HepG2 (cell line): ENCODE data around the gene RPEL1. TPM values are rescaled to one million over a fixed set of nuclear protein-coding genes. Genes with fewer than 3 reads are reported as not detected.

Source experiments
- ESRRA ChIP-seq: sonication (generic); formaldehyde crosslinking; IDR thresholded peaks from 2 replicates; pipeline ENCODE4 v1.5.1; 2020; ENCODE audit warnings: mild to moderate bottlenecking, low read depth, missing genetic modification reagents
- FOXK2 ChIP-seq: fragments of 450-650 bp; IDR thresholded peaks from 2 replicates; pipeline ENCODE4 v1.6.1; 2016
- HHEX ChIP-seq: IDR thresholded peaks from 2 replicates; pipeline ENCODE4 v1.6.1; 2016; ENCODE audit warnings: control low read depth
- HMG20A ChIP-seq: IDR thresholded peaks from 2 replicates; pipeline ENCODE4 v1.6.1; 2016; ENCODE audit warnings: borderline replicate concordance
- KDM5B ChIP-seq: sonication (generic); formaldehyde crosslinking; IDR thresholded peaks from 2 replicates; pipeline ENCODE4 v1.4.0; 2020; ENCODE audit warnings: missing genetic modification reagents, mild to moderate bottlenecking, borderline replicate concordance
- MBNL3 ChIP-seq: fragments of 250-450 bp; sonication (Bioruptor Pico); conservative IDR thresholded peaks from 2 replicates; pipeline ENCODE4 v1.8.0; 2022; ENCODE audit warnings: mild to moderate bottlenecking, inconsistent platforms
- NR3C1 ChIP-seq: sonication (generic); formaldehyde crosslinking; IDR thresholded peaks from 2 replicates; pipeline ENCODE4 v1.4.0; 2020; ENCODE audit warnings: missing genetic modification reagents
- PAF1 ChIP-seq: IDR thresholded peaks from 2 replicates; pipeline ENCODE4 v1.6.1; 2016; ENCODE audit warnings: missing genetic modification reagents, missing compliant biosample characterization
- PHF8 ChIP-seq: sonication (generic); formaldehyde crosslinking; IDR thresholded peaks from 2 replicates; pipeline ENCODE4 v1.5.0; 2020; ENCODE audit warnings: missing genetic modification reagents
- SIN3B ChIP-seq: fragments of 150-350 bp; IDR thresholded peaks from 2 replicates; pipeline ENCODE4 v1.6.1; 2014; ENCODE audit warnings: low read length
- SKI ChIP-seq: fragments of 450-650 bp; IDR thresholded peaks from one replicate; pipeline ENCODE4 v1.6.1; 2018; ENCODE audit warnings: mild to moderate bottlenecking; ENCODE audit not compliant: partially characterized antibody
- TP53 ChIP-seq: sonication (generic); formaldehyde crosslinking; conservative IDR thresholded peaks from 2 replicates; pipeline ENCODE4 v1.4.0; 2020; ENCODE audit warnings: missing genetic modification reagents
- ZBTB20 ChIP-seq: sonication (generic); formaldehyde crosslinking; IDR thresholded peaks from 2 replicates; pipeline ENCODE4 v1.8.1; 2023; ENCODE audit warnings: missing genetic modification reagents, low read depth, mild to moderate bottlenecking, borderline replicate concordance
- ZFP82 ChIP-seq: sonication (generic); formaldehyde crosslinking; IDR thresholded peaks from 2 replicates; pipeline ENCODE4 v1.5.1; 2020; ENCODE audit warnings: mild to moderate bottlenecking, missing genetic modification reagents, borderline replicate concordance
- ZNF160 ChIP-seq: sonication (generic); formaldehyde crosslinking; IDR thresholded peaks from 2 replicates; pipeline ENCODE4 v1.8.0; 2022; ENCODE audit warnings: mild to moderate bottlenecking, inconsistent platforms, missing genetic modification reagents
- ZNF263 ChIP-seq: sonication (generic); formaldehyde crosslinking; IDR thresholded peaks from 2 replicates; pipeline ENCODE4 v1.4.0; 2020; ENCODE audit warnings: missing genetic modification reagents
- ZNF30 ChIP-seq: sonication (generic); formaldehyde crosslinking; IDR thresholded peaks from 2 replicates; pipeline ENCODE4 v1.5.0; 2020; ENCODE audit warnings: mild to moderate bottlenecking, missing genetic modification reagents
- ZNF468 ChIP-seq: sonication (generic); formaldehyde crosslinking; IDR thresholded peaks from 2 replicates; pipeline ENCODE4 v1.8.0; 2022; ENCODE audit warnings: mild to moderate bottlenecking, moderate library complexity, missing genetic modification reagents
- ZNF589 ChIP-seq: sonication (generic); formaldehyde crosslinking; conservative IDR thresholded peaks from 2 replicates; pipeline ENCODE4 v1.8.0; 2022; ENCODE audit warnings: mild to moderate bottlenecking, moderate library complexity, missing genetic modification reagents
- ZNF615 ChIP-seq: sonication (generic); formaldehyde crosslinking; IDR thresholded peaks from 2 replicates; pipeline ENCODE4 v1.5.0; 2020; ENCODE audit warnings: mild to moderate bottlenecking, missing genetic modification reagents, borderline replicate concordance
- ZNF841 ChIP-seq: sonication (generic); formaldehyde crosslinking; IDR thresholded peaks from 2 replicates; pipeline ENCODE4 v1.8.1; 2023; ENCODE audit warnings: missing genetic modification reagents, borderline replicate concordance
- polyA plus RNA-seq, 8 experiments: library from polyadenylated mRNA; depleted of rRNA in 3 of 8; stranded (reverse) in 7 of 8; unstranded in 1 of 8; fragments of >200 nt; fragmentation: Illumina TruSeq in 4 of 8; extraction: Trizol in 4 of 8; gene quantifications; 2 replicates each; pipeline versions ENCODE4 v1.2.1 to v1.2.3, GENCODE V29; 2011 to 2016; ENCODE audit warnings: low read depth in 4 of 8, missing spikeins in 1 of 8, mixed read lengths in 1 of 8; ENCODE audit not compliant: insufficient read depth in 1 of 8
- total RNA-seq, 5 experiments: library from RNA; depleted of rRNA; stranded (reverse); fragments of >200 nt; fragmentation: Illumina TruSeq; extraction: Trizol; gene quantifications; 2 replicates each; pipeline ENCODE4 v1.2.3, GENCODE V29; 2016; ENCODE audit warnings: low read depth in 1 of 5
- TF ChIP-seq, protein P1 (sequence below): sonication (generic); formaldehyde crosslinking; IDR thresholded peaks from 2 replicates; pipeline ENCODE4; 2020; ENCODE audit warnings: missing genetic modification reagents, mild to moderate bottlenecking, borderline replicate concordance
- TF ChIP-seq, protein P2 (sequence below): sonication (generic); formaldehyde crosslinking; IDR thresholded peaks from 2 replicates; pipeline ENCODE4 v1.5.1; 2020; ENCODE audit warnings: mild to moderate bottlenecking, missing genetic modification reagents
- TF ChIP-seq, protein P3 (sequence below), 2 experiments: sonication (generic) in 1 of 2; formaldehyde crosslinking in 1 of 2; IDR thresholded peaks; 2 replicates each; pipeline versions ENCODE4 v1.4.0 to v1.6.1; 2018 to 2020; ENCODE audit warnings: missing genetic modification reagents in 2 of 2, borderline replicate concordance in 1 of 2, low read depth in 1 of 2, mild to moderate bottlenecking in 1 of 2, missing biosample characterization in 1 of 2

Gene RPEL1
- total and polyA plus RNA-seq, 2 of the 13 experiments (the other 11 are each of a cell fraction or from before 2014, with no cell fraction given) = 0.04 to 0.07 TPM

DNA sequence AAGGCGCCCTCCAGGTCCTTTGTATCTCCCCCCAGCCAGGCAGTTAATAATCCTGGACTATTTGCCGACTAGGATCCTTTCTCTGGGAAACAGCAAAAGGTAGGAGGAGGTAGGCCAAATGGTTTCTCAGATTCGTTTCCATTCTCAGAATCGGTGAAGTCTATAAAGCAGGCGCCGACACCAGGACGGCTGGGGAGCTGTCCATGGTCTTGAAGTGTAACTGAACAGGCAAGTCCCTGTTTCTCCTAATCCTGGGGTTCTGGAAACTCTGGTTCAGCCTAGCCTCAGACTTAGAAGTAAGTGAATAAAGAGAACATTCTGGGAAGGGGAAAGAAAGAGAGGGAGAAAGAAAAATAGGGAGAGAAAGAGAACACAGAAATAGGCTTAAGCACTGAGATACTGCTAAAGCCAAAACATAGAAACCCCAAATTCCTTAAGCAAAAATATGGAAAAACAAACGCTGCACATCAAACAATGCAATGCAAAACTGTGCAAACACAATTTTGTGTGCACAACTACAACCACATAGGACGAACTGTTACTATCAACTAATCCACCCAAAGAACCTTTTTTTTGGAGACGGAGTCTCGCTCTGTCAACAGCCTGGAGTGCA lies 20.1 kb downstream of the RPEL1 start (continued):
- TF ChIP-seq HHEX = no peak
- TF ChIP-seq, protein P1, sequence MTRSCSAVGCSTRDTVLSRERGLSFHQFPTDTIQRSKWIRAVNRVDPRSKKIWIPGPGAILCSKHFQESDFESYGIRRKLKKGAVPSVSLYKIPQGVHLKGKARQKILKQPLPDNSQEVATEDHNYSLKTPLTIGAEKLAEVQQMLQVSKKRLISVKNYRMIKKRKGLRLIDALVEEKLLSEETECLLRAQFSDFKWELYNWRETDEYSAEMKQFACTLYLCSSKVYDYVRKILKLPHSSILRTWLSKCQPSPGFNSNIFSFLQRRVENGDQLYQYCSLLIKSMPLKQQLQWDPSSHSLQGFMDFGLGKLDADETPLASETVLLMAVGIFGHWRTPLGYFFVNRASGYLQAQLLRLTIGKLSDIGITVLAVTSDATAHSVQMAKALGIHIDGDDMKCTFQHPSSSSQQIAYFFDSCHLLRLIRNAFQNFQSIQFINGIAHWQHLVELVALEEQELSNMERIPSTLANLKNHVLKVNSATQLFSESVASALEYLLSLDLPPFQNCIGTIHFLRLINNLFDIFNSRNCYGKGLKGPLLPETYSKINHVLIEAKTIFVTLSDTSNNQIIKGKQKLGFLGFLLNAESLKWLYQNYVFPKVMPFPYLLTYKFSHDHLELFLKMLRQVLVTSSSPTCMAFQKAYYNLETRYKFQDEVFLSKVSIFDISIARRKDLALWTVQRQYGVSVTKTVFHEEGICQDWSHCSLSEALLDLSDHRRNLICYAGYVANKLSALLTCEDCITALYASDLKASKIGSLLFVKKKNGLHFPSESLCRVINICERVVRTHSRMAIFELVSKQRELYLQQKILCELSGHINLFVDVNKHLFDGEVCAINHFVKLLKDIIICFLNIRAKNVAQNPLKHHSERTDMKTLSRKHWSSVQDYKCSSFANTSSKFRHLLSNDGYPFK (CRISPR knock-in tag) = no peak
- no peak for TF ChIP-seq ZNF841 (CRISPR knock-in tag)
- TF ChIP-seq, protein P2, sequence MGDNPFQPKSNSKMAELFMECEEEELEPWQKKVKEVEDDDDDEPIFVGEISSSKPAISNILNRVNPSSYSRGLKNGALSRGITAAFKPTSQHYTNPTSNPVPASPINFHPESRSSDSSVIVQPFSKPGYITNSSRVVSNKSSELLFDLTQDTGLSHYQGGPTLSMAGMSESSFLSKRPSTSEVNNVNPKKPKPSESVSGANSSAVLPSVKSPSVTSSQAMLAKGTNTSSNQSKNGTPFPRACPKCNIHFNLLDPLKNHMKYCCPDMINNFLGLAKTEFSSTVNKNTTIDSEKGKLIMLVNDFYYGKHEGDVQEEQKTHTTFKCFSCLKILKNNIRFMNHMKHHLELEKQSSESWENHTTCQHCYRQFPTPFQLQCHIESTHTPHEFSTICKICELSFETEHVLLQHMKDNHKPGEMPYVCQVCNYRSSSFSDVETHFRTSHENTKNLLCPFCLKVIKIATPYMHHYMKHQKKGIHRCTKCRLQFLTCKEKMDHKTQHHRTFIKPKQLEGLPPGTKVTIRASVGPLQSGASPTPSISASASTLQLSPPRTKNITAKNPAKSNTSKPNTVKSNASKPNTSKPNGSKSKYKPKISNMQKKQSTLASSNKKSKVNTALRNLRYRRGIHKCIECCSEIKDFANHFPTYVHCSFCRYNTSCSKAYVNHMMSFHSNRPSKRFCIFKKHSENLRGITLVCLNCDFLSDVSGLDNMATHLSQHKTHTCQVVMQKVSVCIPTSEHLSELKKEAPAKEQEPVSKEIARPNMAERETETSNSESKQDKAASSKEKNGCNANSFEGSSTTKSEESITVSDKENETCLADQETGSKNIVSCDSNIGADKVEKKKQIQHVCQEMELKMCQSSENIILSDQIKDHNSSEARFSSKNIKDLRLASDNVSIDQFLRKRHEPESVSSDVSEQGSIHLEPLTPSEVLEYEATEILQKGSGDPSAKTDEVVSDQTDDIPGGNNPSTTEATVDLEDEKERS (CRISPR knock-in tag) = no peak
- TF ChIP-seq, protein P3, sequence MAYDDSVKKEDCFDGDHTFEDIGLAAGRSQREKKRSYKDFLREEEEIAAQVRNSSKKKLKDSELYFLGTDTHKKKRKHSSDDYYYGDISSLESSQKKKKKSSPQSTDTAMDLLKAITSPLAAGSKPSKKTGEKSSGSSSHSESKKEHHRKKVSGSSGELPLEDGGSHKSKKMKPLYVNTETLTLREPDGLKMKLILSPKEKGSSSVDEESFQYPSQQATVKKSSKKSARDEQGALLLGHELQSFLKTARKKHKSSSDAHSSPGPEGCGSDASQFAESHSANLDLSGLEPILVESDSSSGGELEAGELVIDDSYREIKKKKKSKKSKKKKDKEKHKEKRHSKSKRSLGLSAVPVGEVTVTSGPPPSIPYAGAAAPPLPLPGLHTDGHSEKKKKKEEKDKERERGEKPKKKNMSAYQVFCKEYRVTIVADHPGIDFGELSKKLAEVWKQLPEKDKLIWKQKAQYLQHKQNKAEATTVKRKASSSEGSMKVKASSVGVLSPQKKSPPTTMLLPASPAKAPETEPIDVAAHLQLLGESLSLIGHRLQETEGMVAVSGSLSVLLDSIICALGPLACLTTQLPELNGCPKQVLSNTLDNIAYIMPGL (CRISPR knock-in tag; IDR thresholded peaks at IDR 0.05; ENCODE audit: borderline replicate concordance in 1 of 2, low read depth in 1 of 2) = peak in 1 of 2 experiments; percentile 42; a peak in 1 of 4 replicates
- TF ChIP-seq ZNF30 (CRISPR knock-in tag) = no peak
- no peak for TF ChIP-seq PAF1 (CRISPR knock-in tag)
- no peak for TF ChIP-seq FOXK2
- TF ChIP-seq MBNL3 (CRISPR knock-in tag) = no peak
- TF ChIP-seq KDM5B (CRISPR knock-in tag) = no peak
- TF ChIP-seq ZNF615 (CRISPR knock-in tag) = 0 out of 2 replicates have a peak, but pooled peaks have one; percentile 50
- no peak for TF ChIP-seq ESRRA (CRISPR knock-in tag)
- TF ChIP-seq ZNF160 (CRISPR knock-in tag) = peak; percentile 63; the same call in 1 of the 2 replicates
- no peak for TF ChIP-seq ZFP82 (CRISPR knock-in tag)
- TF ChIP-seq ZBTB20 = no peak
- no peak for TF ChIP-seq ZNF468
- no peak for TF ChIP-seq HMG20A (CRISPR knock-in tag)
- no peak for TF ChIP-seq SKI
- no peak for TF ChIP-seq SIN3B
- no peak for TF ChIP-seq ZNF589 (CRISPR knock-in tag)
- TF ChIP-seq TP53 (CRISPR knock-in tag) = no peak
- no peak for TF ChIP-seq PHF8 (CRISPR knock-in tag)
- no peak for TF ChIP-seq NR3C1 (CRISPR knock-in tag)
- 0 out of 2 replicates have a peak, but pooled peaks have one; percentile 35 for TF ChIP-seq ZNF263 (CRISPR knock-in tag)
